ENCODE measurements around the gene CFAP73. TPM values are rescaled to one million over a fixed set of nuclear protein-coding genes. Genes with fewer than 3 reads are reported as not detected.

Gene CFAP73
- total and polyA plus RNA-seq, 2 of the 8 experiments (the other 6 are each of a cell fraction or from before 2014, with no cell fraction given): 0.45 to 0.56 TPM

GRCh38 chr12:113181975-113182374 is 32.5 kb downstream of the CFAP73 start:
- Histone ChIP-seq H2BK20ac (ENCODE audit: low read length) (no peak overlapping the region), H2BK15ac (ENCODE audit: low read length) (no peak overlapping the region), H3K4me3 (ENCODE audit: extremely low read depth in 1 of 4, insufficient read depth in 2 of 4, low read depth in 3 of 4, low read length in 4 of 4) (no peak overlapping the region), H4K5ac (ENCODE audit: insufficient read length, low read depth, low read length) (no peak overlapping the region), H2BK12ac (ENCODE audit: low read depth, low read length) (no peak overlapping the region), H4K91ac (replicated peaks; ENCODE audit: insufficient read length, low read length) (no peak overlapping the region), H3K4me2 (ENCODE audit: insufficient read depth in 1 of 2, low read depth in 2 of 2, low read length in 2 of 2) (no peak overlapping the region), H3K9ac (replicated peaks in 1 of 4; ENCODE audit: extremely low read depth in 1 of 4, low read depth in 3 of 4, low read length in 3 of 4) (no peak overlapping the region), H3K23me2 (ENCODE audit: low read depth, low read length) (peaks cover 7% of the 10 kb centered on the region; the same call in 1 of the 2 replicates), H3K79me2 (ENCODE audit: control insufficient read depth in 1 of 2, insufficient read depth in 2 of 2, low read length in 2 of 2) (peaks cover 9 to 42% of the 10 kb centered on the region in 2 experiments; a peak in 3 of 4 replicates), H4K20me1 (replicated peaks in 1 of 2; ENCODE audit: control insufficient read depth in 1 of 2, insufficient read depth in 2 of 2, low read length in 2 of 2) (peaks cover 2 to 13% of the 10 kb centered on the region in 2 experiments), H3K14ac (ENCODE audit: insufficient read length) (no peak overlapping the region), H3K79me1 (ENCODE audit: low read depth, low read length) (peaks cover 11% of the 10 kb centered on the region), H3K27ac (ENCODE audit: low read depth, low read length) (no peak overlapping the region), H3K23ac (ENCODE audit: insufficient read length) (no peak overlapping the region), H3K36me3 (ENCODE audit: control insufficient read depth in 2 of 4, insufficient read depth in 4 of 4, low read length in 3 of 4) (peaks cover 8 to 44% (median 30%) of the 10 kb centered on the region in 4 experiments; a peak in 7 of 8 replicates), H2AK5ac (ENCODE audit: low read depth, low read length) (no peak overlapping the region), H3K4ac (replicated peaks; ENCODE audit: insufficient read length, low read depth, low read length) (no peak overlapping the region), H3K18ac (ENCODE audit: extremely low read depth, low read length) (no peak overlapping the region), H3K56ac (replicated peaks; ENCODE audit: insufficient read length, low read depth, low read length) (no peak overlapping the region), H2BK5ac (ENCODE audit: low read depth, low read length) (no peak overlapping the region), H4K8ac (ENCODE audit: extremely low read depth, insufficient read depth, low read length) (no peak overlapping the region), H3K27me3 (replicated peaks in 1 of 4; ENCODE audit: control insufficient read depth in 3 of 4, extremely low read depth in 1 of 4, insufficient read depth in 3 of 4, low read length in 3 of 4) (no peaks in the 10 kb centered on the region), H2AFZ (ENCODE audit: low read length) (no peak overlapping the region), H3K4me1 (replicated peaks in 1 of 4; ENCODE audit: control insufficient read depth in 3 of 4, insufficient read depth in 4 of 4, low read length in 3 of 4) (peaks cover 0 to 6% (median 3%) of the 10 kb centered on the region in 4 experiments; a peak in 4 of 7 replicates), H3K9me3 (ENCODE audit: insufficient read depth in 2 of 2, low read depth in 1 of 2, low read length in 1 of 2) (no peaks in the 10 kb centered on the region), H2BK120ac (replicated peaks; ENCODE audit: low read depth, low read length) (no peak overlapping the region)
- DNase-seq (ENCODE audit: low read depth in 1 of 2, low spot score in 2 of 2): no peak
- CTCF ChIA-PET (ENCODE audit: partially characterized antibody): interaction anchor here (0.6 to 2.3 kb wide), 4 partner anchors 8 to 360 kb away, joined by 3 to 6 read pairs (median 4); no protein-coding TSS in a partner anchor
- TF ChIP-seq TEAD4 (IDR thresholded peaks at IDR 0.05; ENCODE audit: low read depth, low read length) (no peak), ASH2L (IDR thresholded peaks at IDR 0.05; ENCODE audit: low read length) (no peak), RBBP5 (IDR thresholded peaks at IDR 0.05; ENCODE audit: borderline replicate concordance, low read depth, low read length) (no peak), CEBPB (IDR thresholded peaks at IDR 0.05; ENCODE audit: low read depth, low read length) (no peak), SUZ12 (IDR thresholded peaks at IDR 0.05; ENCODE audit: low read length) (no peak)
- POLR2A ChIA-PET (ENCODE audit: partially characterized antibody): no interaction called here
- FAIRE-seq: no peak
- WGBS, 2 experiments (ENCODE audit: extremely low coverage in 1 of 2, insufficient coverage in 1 of 2, insufficient read length in 1 of 2, insufficient replicate concordance in 2 of 2, low coverage in 1 of 2, low lambda C conversion rate in 2 of 2, missing lambda C conversion rate in 1 of 2): 92% methylated on average over 3 of the region's 3 CpGs; no CpG with 5 or more reads in 1 of the 2 experiments

All from H1 (cell line).